Measurements from ENCODE around the gene RSBN1. TPM values are rescaled to one million over a fixed set of nuclear protein-coding genes. Genes with fewer than 3 reads are reported as not detected.
A peak's percentile ranks its signal among the peaks of the same experiment; 100 is the strongest.

Gene RSBN1
- total and polyA plus RNA-seq, 10 of the 15 experiments (the other 5 are each of a cell fraction or from before 2014, with no cell fraction given): 2.9 to 26.8 (median 11.5) TPM

- TF ChIP-seq CUX1 (IDR thresholded peaks at IDR 0.05; ENCODE audit: insufficient replicate concordance, low read depth, low read length) (no peak), NFYA (IDR thresholded peaks at IDR 0.05; ENCODE audit: borderline replicate concordance, low read depth, low read length) (no peak), YBX1 (IDR thresholded peaks at IDR 0.05) (no peak), CHD2 (IDR thresholded peaks at IDR 0.05; ENCODE audit: borderline replicate concordance, low read depth, low read length) (0 out of 2 replicates have a peak, but pooled peaks have one; percentile 19), SUZ12 (IDR thresholded peaks at IDR 0.05; ENCODE audit: unreplicated experiment) (no peak), SMAD5 (IDR thresholded peaks at IDR 0.05; ENCODE audit: low read depth) (no peak), CBFB (IDR thresholded peaks at IDR 0.05; ENCODE audit: low read depth) (peak; percentile 57; the same call in 1 of the 2 replicates), FOXK2 (IDR thresholded peaks at IDR 0.05) (no peak), NFIC (IDR thresholded peaks at IDR 0.05; ENCODE audit: low read depth, low read length) (peak; percentile 66; the same call in 1 of the 2 replicates), MTA2 (IDR thresholded peaks at IDR 0.05; ENCODE audit: low read depth) (peak; percentile 91), RAD51 (IDR thresholded peaks at IDR 0.05) (peak; percentile 69; the same call in 1 of the 2 replicates), TBL1XR1 (IDR thresholded peaks at IDR 0.05; ENCODE audit: low read depth, low read length) (no peak), DPF2 (IDR thresholded peaks at IDR 0.05) (0 out of 2 replicates have a peak, but pooled peaks have one; percentile 61), YY1 (IDR thresholded peaks at IDR 0.05; ENCODE audit: low read depth, low read length) (no peak), IKZF2 (IDR thresholded peaks at IDR 0.05) (peak; percentile 19 to 31; a peak in 2 of 4 replicates), MLLT1 (IDR thresholded peaks at IDR 0.05) (no peak; the same call in 1 of the 2 replicates), TCF7 (IDR thresholded peaks at IDR 0.05; ENCODE audit: borderline replicate concordance) (no peak)
- TF ChIP-seq, protein P1, sequence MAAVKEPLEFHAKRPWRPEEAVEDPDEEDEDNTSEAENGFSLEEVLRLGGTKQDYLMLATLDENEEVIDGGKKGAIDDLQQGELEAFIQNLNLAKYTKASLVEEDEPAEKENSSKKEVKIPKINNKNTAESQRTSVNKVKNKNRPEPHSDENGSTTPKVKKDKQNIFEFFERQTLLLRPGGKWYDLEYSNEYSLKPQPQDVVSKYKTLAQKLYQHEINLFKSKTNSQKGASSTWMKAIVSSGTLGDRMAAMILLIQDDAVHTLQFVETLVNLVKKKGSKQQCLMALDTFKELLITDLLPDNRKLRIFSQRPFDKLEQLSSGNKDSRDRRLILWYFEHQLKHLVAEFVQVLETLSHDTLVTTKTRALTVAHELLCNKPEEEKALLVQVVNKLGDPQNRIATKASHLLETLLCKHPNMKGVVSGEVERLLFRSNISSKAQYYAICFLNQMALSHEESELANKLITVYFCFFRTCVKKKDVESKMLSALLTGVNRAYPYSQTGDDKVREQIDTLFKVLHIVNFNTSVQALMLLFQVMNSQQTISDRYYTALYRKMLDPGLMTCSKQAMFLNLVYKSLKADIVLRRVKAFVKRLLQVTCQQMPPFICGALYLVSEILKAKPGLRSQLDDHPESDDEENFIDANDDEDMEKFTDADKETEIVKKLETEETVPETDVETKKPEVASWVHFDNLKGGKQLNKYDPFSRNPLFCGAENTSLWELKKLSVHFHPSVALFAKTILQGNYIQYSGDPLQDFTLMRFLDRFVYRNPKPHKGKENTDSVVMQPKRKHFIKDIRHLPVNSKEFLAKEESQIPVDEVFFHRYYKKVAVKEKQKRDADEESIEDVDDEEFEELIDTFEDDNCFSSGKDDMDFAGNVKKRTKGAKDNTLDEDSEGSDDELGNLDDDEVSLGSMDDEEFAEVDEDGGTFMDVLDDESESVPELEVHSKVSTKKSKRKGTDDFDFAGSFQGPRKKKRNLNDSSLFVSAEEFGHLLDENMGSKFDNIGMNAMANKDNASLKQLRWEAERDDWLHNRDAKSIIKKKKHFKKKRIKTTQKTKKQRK (IDR thresholded peaks at IDR 0.05; ENCODE audit: low read depth, low read length): no peak
- TF ChIP-seq, protein P2, sequence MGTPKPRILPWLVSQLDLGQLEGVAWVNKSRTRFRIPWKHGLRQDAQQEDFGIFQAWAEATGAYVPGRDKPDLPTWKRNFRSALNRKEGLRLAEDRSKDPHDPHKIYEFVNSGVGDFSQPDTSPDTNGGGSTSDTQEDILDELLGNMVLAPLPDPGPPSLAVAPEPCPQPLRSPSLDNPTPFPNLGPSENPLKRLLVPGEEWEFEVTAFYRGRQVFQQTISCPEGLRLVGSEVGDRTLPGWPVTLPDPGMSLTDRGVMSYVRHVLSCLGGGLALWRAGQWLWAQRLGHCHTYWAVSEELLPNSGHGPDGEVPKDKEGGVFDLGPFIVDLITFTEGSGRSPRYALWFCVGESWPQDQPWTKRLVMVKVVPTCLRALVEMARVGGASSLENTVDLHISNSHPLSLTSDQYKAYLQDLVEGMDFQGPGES (IDR thresholded peaks at IDR 0.05): no peak
Measured at GRCh38 chr1:113784104-113784779, 28.0 kb downstream of the RSBN1 start (continued).

Measured in GM12878 (cell line).